OCI-LY7 (cell line): ENCODE results near the gene RANBP17.

ENCODE experiments used
- CTCF ChIP-seq: fragments of 200-600 bp; sonication (generic); conservative IDR thresholded peaks from 2 replicates; pipeline ENCODE4 v1.5.1; 2014; ENCODE audit warnings: mild to moderate bottlenecking, antibody characterized with exemption, low read length, moderate library complexity, mixed read lengths
- EZH2phosphoT487 ChIP-seq: fragments of 200-600 bp; sonication (generic); IDR thresholded peaks from 2 replicates; pipeline ENCODE4 v1.6.1; 2018; ENCODE audit warnings: low read depth, borderline replicate concordance, mild to moderate bottlenecking, mixed run types, antibody characterized with exemption, low read length, moderate library complexity, mixed read lengths

DNA sequence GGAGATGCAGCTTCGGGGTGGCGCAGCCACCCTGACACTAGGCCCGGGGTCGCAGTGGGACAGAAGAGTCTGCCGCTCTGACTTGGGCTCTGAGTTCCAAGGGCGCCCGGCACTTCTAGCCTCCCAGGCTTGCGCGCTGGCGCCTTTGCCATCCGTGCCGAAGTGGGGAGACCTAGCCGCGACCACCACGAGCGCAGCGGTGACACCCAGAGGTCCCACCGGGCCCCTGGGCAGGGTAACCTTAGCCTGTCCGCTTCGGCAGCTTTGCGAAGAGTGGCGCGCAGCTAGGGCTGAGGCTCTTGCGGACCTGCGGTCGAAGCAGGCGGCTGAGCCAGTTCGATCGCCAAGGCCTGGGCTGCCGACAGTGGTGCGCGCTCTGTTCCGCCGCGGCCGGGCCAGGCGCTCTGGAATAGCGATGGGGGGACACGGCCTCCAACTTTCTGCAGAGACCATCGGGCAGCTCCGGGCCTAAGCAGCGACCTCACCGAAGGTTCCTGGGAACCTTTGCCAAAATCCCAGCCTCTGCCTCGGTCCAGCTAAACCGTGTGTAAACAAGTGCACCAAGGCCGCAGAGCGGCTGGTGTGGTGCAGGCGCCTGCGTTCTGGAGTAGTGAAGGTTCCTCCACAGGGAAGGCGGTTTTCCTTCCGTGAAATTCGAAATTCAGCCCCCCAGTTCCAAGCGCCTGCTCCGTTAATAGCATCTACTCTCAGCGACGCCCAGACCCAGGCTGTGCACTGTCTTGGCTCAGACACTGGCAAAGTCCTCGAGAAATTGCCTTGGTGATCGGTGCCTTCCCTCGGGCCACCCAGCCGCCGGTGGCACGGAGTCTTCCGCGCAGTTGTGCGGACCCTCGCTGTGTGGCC is 454.7 kb downstream of the RANBP17 start:
- TF ChIP-seq CTCF: no peak
- TF ChIP-seq EZH2phosphoT487: no peak
